Activated T-cell treated with anti-CD3 and anti-CD28 coated beads, Interleukin-2, amount 50 U/mL, for 1 hour (primary cell): ENCODE data around the gene KCNK15.
A peak's percentile ranks its signal among the peaks of the same experiment; 100 is the strongest.

Source experiments
- DNase-seq: peaks from one replicate; pipeline ENCODE4 v3.0.0-alpha.2; 2020

KCNK15 gene

GRCh38 chr20:44736170-44737021 is 9.3 kb upstream of the KCNK15 start:
- DNase-seq, result no peak

- DNase-seq, result no peak
Measured at GRCh38 chr20:44737116-44737515, 8.5 kb upstream of the KCNK15 start.

GRCh38 chr20:44738813-44739477 is 6.7 kb upstream of the KCNK15 start:
- DNase-seq, result no peak

- no peak for DNase-seq
Measured at GRCh38 chr20:44739942-44740341, 5.7 kb upstream of the KCNK15 start.

- DNase-seq, result no peak
Measured at GRCh38 chr20:44742304-44743079, 3.2 kb upstream of the KCNK15 start.

GRCh38 chr20:44743080-44743701 is 2.5 kb upstream of the KCNK15 start:
- DNase-seq, result no peak

- no peak for DNase-seq
Measured at GRCh38 chr20:44743916-44744655, 1.6 kb upstream of the KCNK15 start.

GRCh38 chr20:44745122-44745597 is 505 bp upstream of the KCNK15 start:
- no peak for DNase-seq

GRCh38 chr20:44746367-44747165 is 901 bp downstream of the KCNK15 start:
- no peak for DNase-seq

- peak; percentile 59 for DNase-seq
Measured at GRCh38 chr20:44747166-44748004, 1.7 kb downstream of the KCNK15 start.

- DNase-seq, result no peak
Measured at GRCh38 chr20:44748005-44748370, 2.3 kb downstream of the KCNK15 start.

GRCh38 chr20:44750081-44750805 is 4.6 kb downstream of the KCNK15 start:
- DNase-seq, result no peak

- no peak for DNase-seq
Measured at GRCh38 chr20:44752099-44752931, 6.7 kb downstream of the KCNK15 start.

- DNase-seq, result no peak
Measured at GRCh38 chr20:44754554-44754953, 8.9 kb downstream of the KCNK15 start.

GRCh38 chr20:44756011-44756688 is 10.5 kb downstream of the KCNK15 start:
- no peak for DNase-seq

- DNase-seq, result no peak
Measured at GRCh38 chr20:44756956-44757355, 11.3 kb downstream of the KCNK15 start.

- no peak for DNase-seq
Measured at GRCh38 chr20:44758247-44759101, 12.8 kb downstream of the KCNK15 start.
